CD14-positive monocyte (primary cell): ENCODE measurements around the gene PCBP3. TPM values are rescaled to one million over a fixed set of nuclear protein-coding genes. Genes with fewer than 3 reads are reported as not detected.
A peak's percentile ranks its signal among the peaks of the same experiment; 100 is the strongest.

Experiments used
- DNase-seq, 3 donors: peaks; one replicate each; pipeline ENCODE4 v3.0.0-alpha.2; 2011 to 2022
- H2AFZ ChIP-seq: 2 replicates; pipeline ENCODE4 v1.6.0; 2012; ENCODE audit warnings: mild to moderate bottlenecking, low read depth, low read length, inconsistent platforms; ENCODE audit not compliant: insufficient read depth, poor library complexity, severe bottlenecking
- H3K27ac ChIP-seq, 2 donors: 1 replicate in 1 of 2; 2 replicates in 1 of 2; pipeline ENCODE4 v1.5.1; 2012 to 2013; ENCODE audit warnings: low read length in 2 of 2, control low read depth in 1 of 2, inconsistent platforms in 1 of 2, low read depth in 1 of 2, mild to moderate bottlenecking in 1 of 2
- H3K27me3 ChIP-seq, 2 donors: one replicate each; pipeline versions ENCODE4 v1.6.0 to v1.6.1; 2011 to 2013; ENCODE audit warnings: low read length in 2 of 2; ENCODE audit not compliant: control insufficient read depth in 2 of 2, insufficient read depth in 2 of 2
- H3K36me3 ChIP-seq, 2 donors: replicated peaks in 1 of 2; 1 replicate in 1 of 2; 2 replicates in 1 of 2; pipeline versions ENCODE4 v1.5.1 to v1.6.1; 2012 to 2013; ENCODE audit warnings: low read length in 2 of 2, control low read depth in 1 of 2, inconsistent platforms in 1 of 2, mild to moderate bottlenecking in 1 of 2; ENCODE audit not compliant: insufficient read depth in 2 of 2, control insufficient read depth in 1 of 2
- H3K4me1 ChIP-seq, 2 donors: 1 replicate in 1 of 2; 2 replicates in 1 of 2; pipeline versions ENCODE4 v1.5.1 to v1.6.1; 2012 to 2013; ENCODE audit warnings: low read length in 2 of 2, control low read depth in 1 of 2, inconsistent platforms in 1 of 2, mild to moderate bottlenecking in 1 of 2, moderate library complexity in 1 of 2; ENCODE audit not compliant: insufficient read depth in 2 of 2, control insufficient read depth in 1 of 2
- H3K4me2 ChIP-seq: replicated peaks from 2 replicates; pipeline ENCODE3; 2012; ENCODE audit warnings: low read length, moderate library complexity, mild to moderate bottlenecking; ENCODE audit not compliant: poor library complexity, severe bottlenecking; ENCODE audit errors: extremely low read depth
- H3K4me3 ChIP-seq, 3 experiments: fragments of 200-600 bp in 1 of 3; sonication (generic) in 1 of 3; replicated peaks in 1 of 3; 1 replicate in 2 of 3; 2 replicates in 1 of 3; pipeline ENCODE4 v1.5.1; 2011 to 2013; ENCODE audit warnings: low read length in 3 of 3, mild to moderate bottlenecking in 3 of 3, control low read depth in 2 of 3, low read depth in 2 of 3, inconsistent platforms in 1 of 3, moderate library complexity in 1 of 3
- H3K79me2 ChIP-seq: 2 replicates; pipeline ENCODE4 v1.6.0; 2012; ENCODE audit warnings: mild to moderate bottlenecking, control low read depth, inconsistent platforms, low read length, moderate library complexity; ENCODE audit not compliant: insufficient read depth
- H3K9ac ChIP-seq: 2 replicates; pipeline ENCODE4 v1.6.0; 2017; ENCODE audit warnings: low read length, mild to moderate bottlenecking; ENCODE audit not compliant: insufficient read depth, poor library complexity, severe bottlenecking
- H3K9me3 ChIP-seq, 2 donors: replicated peaks in 1 of 2; 1 replicate in 1 of 2; 2 replicates in 1 of 2; pipeline versions ENCODE4 v1.5.1 to v1.6.1; 2012 to 2013; ENCODE audit warnings: low read length in 2 of 2, control low read depth in 1 of 2; ENCODE audit not compliant: control insufficient read depth in 1 of 2, insufficient read depth in 1 of 2
- H4K20me1 ChIP-seq: 2 replicates; pipeline ENCODE4 v1.6.0; 2012; ENCODE audit warnings: mild to moderate bottlenecking, low read length, control low read depth, moderate library complexity; ENCODE audit not compliant: insufficient read depth
- H3K27ac Mint-ChIP-seq, 7 donors: one replicate each; pipeline ENCODE4 v1.8.0; 2020; ENCODE audit warnings: mild to moderate bottlenecking in 7 of 7, mixed read lengths in 7 of 7, moderate library complexity in 6 of 7, inconsistent platforms in 2 of 7
- H3K27me3 Mint-ChIP-seq, 3 donors: one replicate each; pipeline ENCODE4 v1.8.0; 2021 to 2022; ENCODE audit warnings: low read depth in 3 of 3, mild to moderate bottlenecking in 3 of 3, mixed read lengths in 3 of 3, moderate library complexity in 3 of 3, inconsistent platforms in 1 of 3
- H3K36me3 Mint-ChIP-seq, 2 donors: one replicate each; pipeline ENCODE4 v1.8.0; 2020; ENCODE audit warnings: mixed read lengths in 2 of 2, inconsistent platforms in 1 of 2, mild to moderate bottlenecking in 1 of 2
- H3K4me1 Mint-ChIP-seq: one replicate; pipeline ENCODE4 v1.8.0; 2020; ENCODE audit warnings: mild to moderate bottlenecking, mixed read lengths
- H3K4me3 Mint-ChIP-seq, 2 donors: one replicate each; pipeline ENCODE4 v1.8.0; 2020; ENCODE audit warnings: mild to moderate bottlenecking in 2 of 2, mixed read lengths in 2 of 2, moderate library complexity in 1 of 2
- H3K9me3 Mint-ChIP-seq, 7 donors: one replicate each; pipeline ENCODE4 v1.8.0; 2020 to 2022; ENCODE audit warnings: mixed read lengths in 7 of 7, mild to moderate bottlenecking in 6 of 7, moderate library complexity in 6 of 7, inconsistent platforms in 2 of 7
- WGBS: methylation state at CpG from one replicate; pipeline ENCODE4 v1.1.5; 2013; ENCODE audit warnings: missing lambda C conversion rate; ENCODE audit not compliant: insufficient coverage; 5-methylcytosine and 5-hydroxymethylcytosine counted together
- intact Hi-C, 2 donors: fragments of 100-400 bp; cut with micrococcal nuclease; formaldehyde crosslinking; loops; one replicate each; pipeline versions ENCODE4 v1.15.0 to v1.15.1; 2023
- polyA plus RNA-seq, 3 donors: library from polyadenylated mRNA; depleted of rRNA in 1 of 3; unstranded in 2 of 3; stranded (reverse) in 1 of 3; fragments of 300-500 nt in 2 of 3; fragments of >200 nt in 1 of 3; fragmentation: Illumina TruSeq in 2 of 3; gene quantifications; 1 replicate in 2 of 3; 2 replicates in 1 of 3; pipeline ENCODE4 v1.2.3, GENCODE V29; 2012 to 2021
- TF ChIP-seq, protein P1 (sequence below): fragments of 200-600 bp; IDR thresholded peaks from one replicate; pipeline ENCODE4 v1.8.0; 2022; ENCODE audit warnings: antibody characterized with exemption, mild to moderate bottlenecking

The PCBP3 gene
- polyA plus RNA-seq, 3 donors: 0.34 to 0.49 TPM; not detected in 1

DNA sequence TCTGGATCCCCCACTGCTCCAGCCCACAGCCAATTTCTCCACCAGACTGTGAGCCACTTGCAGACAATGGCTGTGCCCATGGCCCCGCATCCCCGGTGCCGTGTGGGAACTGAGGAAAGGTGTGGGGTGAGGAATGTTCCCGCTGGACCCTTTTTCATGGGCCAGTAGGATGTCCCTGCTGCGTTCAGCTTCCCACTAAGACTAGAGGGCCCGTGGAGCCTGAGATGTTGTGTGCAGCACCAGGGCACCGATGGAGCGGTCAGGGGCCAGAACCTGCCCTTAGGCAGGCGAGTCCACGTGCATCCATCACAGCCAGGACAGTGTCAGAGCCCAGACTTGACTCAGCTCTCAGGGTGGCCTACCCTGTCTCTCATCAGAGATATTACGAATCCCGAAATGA lies 232.4 kb downstream of the PCBP3 start:
- Histone ChIP-seq H3K4me3 (no peak overlapping the region), H4K20me1 (no peaks in the 10 kb centered on the region), H3K27ac (no peak overlapping the region), H3K36me3 (no peaks in the 10 kb centered on the region), H3K79me2 (no peaks in the 10 kb centered on the region), H2AFZ (no peak overlapping the region), H3K4me1 (peaks cover 5 to 7% of the 10 kb centered on the region in 2 donors), H3K4me2 (no peak overlapping the region), H3K27me3 (no peaks in the 10 kb centered on the region), H3K9me3 (no peaks in the 10 kb centered on the region), H3K9ac (no peak overlapping the region)
- no peak for DNase-seq
- H3K36me3 Mint-ChIP-seq: no peaks in the 10 kb centered on the region
- TF ChIP-seq, protein P1, sequence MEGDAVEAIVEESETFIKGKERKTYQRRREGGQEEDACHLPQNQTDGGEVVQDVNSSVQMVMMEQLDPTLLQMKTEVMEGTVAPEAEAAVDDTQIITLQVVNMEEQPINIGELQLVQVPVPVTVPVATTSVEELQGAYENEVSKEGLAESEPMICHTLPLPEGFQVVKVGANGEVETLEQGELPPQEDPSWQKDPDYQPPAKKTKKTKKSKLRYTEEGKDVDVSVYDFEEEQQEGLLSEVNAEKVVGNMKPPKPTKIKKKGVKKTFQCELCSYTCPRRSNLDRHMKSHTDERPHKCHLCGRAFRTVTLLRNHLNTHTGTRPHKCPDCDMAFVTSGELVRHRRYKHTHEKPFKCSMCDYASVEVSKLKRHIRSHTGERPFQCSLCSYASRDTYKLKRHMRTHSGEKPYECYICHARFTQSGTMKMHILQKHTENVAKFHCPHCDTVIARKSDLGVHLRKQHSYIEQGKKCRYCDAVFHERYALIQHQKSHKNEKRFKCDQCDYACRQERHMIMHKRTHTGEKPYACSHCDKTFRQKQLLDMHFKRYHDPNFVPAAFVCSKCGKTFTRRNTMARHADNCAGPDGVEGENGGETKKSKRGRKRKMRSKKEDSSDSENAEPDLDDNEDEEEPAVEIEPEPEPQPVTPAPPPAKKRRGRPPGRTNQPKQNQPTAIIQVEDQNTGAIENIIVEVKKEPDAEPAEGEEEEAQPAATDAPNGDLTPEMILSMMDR: no peak
- H3K27me3 Mint-ChIP-seq: peaks cover 5 to 7% (median 6%) of the 10 kb centered on the region in 3 donors
- WGBS: 89% methylated on average over 11 of the region's 12 CpGs
- H3K9me3 Mint-ChIP-seq: no peaks in the 10 kb centered on the region
- H3K27ac Mint-ChIP-seq: no peak overlapping the region
- peaks cover 12% of the 10 kb centered on the region for H3K4me1 Mint-ChIP-seq
- intact Hi-C loops: no loop called here
- H3K4me3 Mint-ChIP-seq: no peak overlapping the region

DNA sequence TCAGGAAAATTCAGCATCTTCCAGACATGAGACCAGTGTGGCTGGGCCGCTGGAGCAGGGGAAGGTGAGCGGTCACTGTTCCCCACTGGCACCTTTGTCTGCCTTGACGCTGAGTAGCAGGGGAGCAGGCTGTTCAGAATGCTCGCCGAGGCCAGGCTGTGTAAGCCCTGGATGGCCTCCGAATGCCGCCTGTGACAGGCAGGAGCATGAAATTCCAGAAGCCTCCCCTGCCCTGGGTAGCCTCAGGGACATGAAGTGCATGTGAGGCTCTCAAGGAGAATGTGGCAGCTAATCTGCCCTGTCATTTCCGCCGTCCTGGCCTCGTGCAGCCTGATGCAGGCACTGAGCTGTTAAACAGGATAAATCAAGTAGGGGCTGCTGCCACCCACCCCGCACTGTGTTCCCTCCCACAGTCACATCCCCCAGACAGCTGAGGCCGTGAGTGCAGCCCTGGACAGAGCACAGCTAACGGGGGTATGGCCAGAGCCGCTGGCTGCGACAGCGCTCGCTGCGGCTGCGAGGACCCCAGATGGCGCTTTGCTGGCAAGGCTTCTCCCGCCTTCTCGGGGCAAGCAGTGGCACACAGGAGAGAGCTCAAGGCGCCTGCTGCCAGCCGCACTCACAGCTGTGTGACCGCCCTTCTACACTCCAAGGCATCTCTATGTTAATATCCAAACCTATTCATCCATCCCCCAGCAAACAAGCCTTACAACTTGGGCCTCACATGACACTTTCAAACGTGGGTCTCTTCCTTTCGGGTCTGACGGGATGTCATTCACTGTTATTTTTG lies 233.1 kb downstream of the PCBP3 start:
- H3K9me3 ChIP-seq: no peaks in the 10 kb centered on the region
- Mint-ChIP-seq H3K4me3 (no peak overlapping the region), H3K9me3 (no peaks in the 10 kb centered on the region), H3K36me3 (no peaks in the 10 kb centered on the region), H3K4me1 (peaks cover 17% of the 10 kb centered on the region), H3K27me3 (peaks cover 5 to 7% (median 6%) of the 10 kb centered on the region in 3 donors), H3K27ac (peak overlapping the region in 1 of 7 donors; percentile 66)
- no peak overlapping the region for H3K4me3 ChIP-seq
- H3K27me3 ChIP-seq: no peaks in the 10 kb centered on the region
- no peak for DNase-seq
- 71% methylated on average over 21 of the region's 28 CpGs for WGBS
- TF ChIP-seq, protein P1: no peak
- H4K20me1 ChIP-seq: no peaks in the 10 kb centered on the region
- H3K79me2 ChIP-seq: no peaks in the 10 kb centered on the region
- H3K9ac ChIP-seq: no peak overlapping the region
- H3K36me3 ChIP-seq: no peaks in the 10 kb centered on the region
- H3K27ac ChIP-seq: no peak overlapping the region
- peaks cover 5 to 7% of the 10 kb centered on the region in 2 donors for H3K4me1 ChIP-seq
- no peak overlapping the region for H2AFZ ChIP-seq
- intact Hi-C loops: no loop called here
- no peak overlapping the region for H3K4me2 ChIP-seq
